ENCODE data around the gene CHD6.

DNA sequence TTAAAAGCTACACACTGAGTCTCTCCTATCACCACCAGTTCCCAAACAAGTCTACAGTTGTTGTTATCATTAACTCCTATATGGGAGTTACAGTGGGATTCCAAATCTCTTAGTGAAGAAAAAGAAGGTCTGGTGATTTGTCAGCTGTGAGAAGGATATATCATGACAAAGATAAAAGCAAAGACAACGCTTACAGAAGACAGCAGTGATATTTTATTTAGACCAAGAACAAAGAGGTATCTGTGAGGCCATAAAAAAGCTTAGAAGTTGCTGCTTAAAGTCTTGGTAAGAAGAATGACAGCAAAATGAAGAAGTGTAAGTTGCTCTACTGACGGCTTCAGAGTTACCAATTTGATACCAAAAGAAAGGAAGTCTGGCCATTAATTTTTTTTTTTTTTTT is 47.2 kb downstream of the CHD6 start:
- TF ChIP-seq POLR2A (IDR thresholded peaks at IDR 0.05; ENCODE audit: low read depth, low read length) (no peak), TAF1 (IDR thresholded peaks at IDR 0.05; ENCODE audit: borderline replicate concordance, low read depth, low read length) (no peak)

Data from GM12892 (cell line).